CD4-positive, CD25-positive, alpha-beta regulatory T cell (primary cell): ENCODE measurements around the gene OGFOD3. TPM values are rescaled to one million over a fixed set of nuclear protein-coding genes. Genes with fewer than 3 reads are reported as not detected.

ENCODE experiments used
- ATAC-seq, 2 donors: fragments of 150-1000 bp; cut with Tn5 transposase; one replicate each; pipeline ENCODE4 v1.10.0; 2021; ENCODE audit warnings: low read depth in 2 of 2, moderate number of reproducible peaks in 2 of 2, moderate library complexity in 1 of 2
- DNase-seq, 3 donors: peaks; one replicate each; pipeline versions ENCODE4 v3.0.0 to v3.0.0-alpha.2; 2012 to 2022; ENCODE audit warnings: mixed read lengths in 1 of 3
- H3K27ac ChIP-seq: one replicate; pipeline ENCODE4 v1.7.0; 2013; ENCODE audit warnings: mild to moderate bottlenecking, low read length; ENCODE audit not compliant: insufficient read depth, poor library complexity, severe bottlenecking
- H3K27me3 ChIP-seq: one replicate; pipeline ENCODE4 v1.7.0; 2013; ENCODE audit warnings: low read length; ENCODE audit not compliant: control insufficient read depth, insufficient read depth
- H3K36me3 ChIP-seq: one replicate; pipeline ENCODE4 v1.7.0; 2013; ENCODE audit warnings: mild to moderate bottlenecking, low read length, moderate library complexity; ENCODE audit not compliant: control insufficient read depth, insufficient read depth
- H3K4me1 ChIP-seq: 2 replicates; pipeline ENCODE4 v1.7.0; 2013; ENCODE audit warnings: mild to moderate bottlenecking, low read length; ENCODE audit not compliant: insufficient read depth, control insufficient read depth, poor library complexity, severe bottlenecking
- H3K4me3 ChIP-seq: one replicate; pipeline ENCODE4 v1.7.0; 2013; ENCODE audit warnings: low read depth, mild to moderate bottlenecking, low read length, moderate library complexity
- H3K9me3 ChIP-seq, 2 experiments: 1 replicate in 1 of 2; 2 replicates in 1 of 2; pipeline ENCODE4 v1.7.0; 2013; ENCODE audit warnings: low read length in 2 of 2, mild to moderate bottlenecking in 1 of 2, moderate library complexity in 1 of 2; ENCODE audit not compliant: control insufficient read depth in 2 of 2
- H3K27ac Mint-ChIP-seq, 3 donors: one replicate each; pipeline ENCODE4 v1.8.0; 2020 to 2022; ENCODE audit warnings: mild to moderate bottlenecking in 3 of 3, mixed read lengths in 3 of 3, moderate library complexity in 2 of 3
- H3K27me3 Mint-ChIP-seq: one replicate; pipeline ENCODE4 v1.8.0; 2022; ENCODE audit warnings: mild to moderate bottlenecking, mixed read lengths
- H3K36me3 Mint-ChIP-seq: one replicate; pipeline ENCODE4 v1.8.0; 2020; ENCODE audit warnings: mixed read lengths
- H3K4me1 Mint-ChIP-seq, 4 donors: one replicate each; pipeline ENCODE4 v1.8.0; 2020 to 2022; ENCODE audit warnings: mixed read lengths in 4 of 4, mild to moderate bottlenecking in 1 of 4
- H3K4me3 Mint-ChIP-seq, 4 donors: one replicate each; pipeline ENCODE4 v1.8.0; 2020 to 2022; ENCODE audit warnings: mild to moderate bottlenecking in 4 of 4, mixed read lengths in 4 of 4, moderate library complexity in 3 of 4
- H3K9me3 Mint-ChIP-seq, 7 donors: one replicate each; pipeline ENCODE4 v1.8.0; 2020 to 2022; ENCODE audit warnings: mixed read lengths in 7 of 7, mild to moderate bottlenecking in 3 of 7, moderate library complexity in 2 of 7
- polyA plus RNA-seq, 4 donors: library from polyadenylated mRNA; unstranded; fragments of 300-500 nt; fragmentation: Illumina TruSeq; gene quantifications; one replicate each; pipeline ENCODE4 v1.2.3, GENCODE V29; 2021
- total RNA-seq: library from RNA; stranded (reverse); gene quantifications from one replicate; pipeline ENCODE4 v1.2.3, GENCODE V29; 2022

Gene OGFOD3
- total and polyA plus RNA-seq, 5 donors from 2014 or later: 13.9 to 32.9 (median 22.0) TPM

- ATAC-seq (no peak), DNase-seq (no peak)
- H3K4me1 ChIP-seq: no peaks in the 10 kb centered on the region
- no peaks in the 10 kb centered on the region for H3K27me3 ChIP-seq
- peaks cover 5% of the 10 kb centered on the region for H3K36me3 ChIP-seq
- H3K4me3 ChIP-seq: no peak overlapping the region
- Mint-ChIP-seq H3K4me1 (peaks cover 0 to 4% (median 1%) of the 10 kb centered on the region in 4 donors), H3K9me3 (no peaks in the 10 kb centered on the region), H3K4me3 (no peak overlapping the region), H3K27me3 (no peaks in the 10 kb centered on the region), H3K27ac (no peak overlapping the region), H3K36me3 (peaks cover 12% of the 10 kb centered on the region)
- no peak overlapping the region for H3K27ac ChIP-seq
- H3K9me3 ChIP-seq: no peaks in the 10 kb centered on the region
These were observed 11.1 kb downstream of the OGFOD3 start for GRCh38 chr17:82407255-82407654.

- peaks cover 0 to 8% (median 5%) of the 10 kb centered on the region in 4 donors for H3K4me1 Mint-ChIP-seq
These were observed 12.2 kb downstream of the OGFOD3 start for GRCh38 chr17:82406131-82406671.

GRCh38 chr17:82405051-82405450 lies 13.3 kb downstream of the OGFOD3 start:
- peaks cover 5% of the 10 kb centered on the region for H3K36me3 ChIP-seq
- Mint-ChIP-seq H3K4me3 (no peak overlapping the region), H3K27me3 (no peaks in the 10 kb centered on the region), H3K36me3 (peaks cover 16% of the 10 kb centered on the region), H3K9me3 (no peaks in the 10 kb centered on the region), H3K27ac (no peak overlapping the region), H3K4me1 (peaks cover 7 to 19% (median 11%) of the 10 kb centered on the region in 4 donors)
- no peak overlapping the region for H3K27ac ChIP-seq
- H3K4me3 ChIP-seq: no peak overlapping the region
- H3K9me3 ChIP-seq: no peaks in the 10 kb centered on the region
- no peaks in the 10 kb centered on the region for H3K27me3 ChIP-seq
- DNase-seq: no peak
- ATAC-seq: no peak
- H3K4me1 ChIP-seq: peaks cover 10% of the 10 kb centered on the region

More at GRCh38 chr17:82406131-82406671, 12.2 kb downstream of the OGFOD3 start:
- Histone ChIP-seq H3K36me3 (peaks cover 5% of the 10 kb centered on the region), H3K9me3 (no peaks in the 10 kb centered on the region), H3K4me1 (peaks cover 2% of the 10 kb centered on the region), H3K27me3 (no peaks in the 10 kb centered on the region), H3K27ac (no peak overlapping the region), H3K4me3 (no peak overlapping the region)
- Mint-ChIP-seq H3K27ac (no peak overlapping the region), H3K27me3 (no peaks in the 10 kb centered on the region), H3K4me3 (no peak overlapping the region), H3K36me3 (peaks cover 12% of the 10 kb centered on the region), H3K9me3 (no peaks in the 10 kb centered on the region)
- DNase-seq (no peak), ATAC-seq (no peak)

DNA sequence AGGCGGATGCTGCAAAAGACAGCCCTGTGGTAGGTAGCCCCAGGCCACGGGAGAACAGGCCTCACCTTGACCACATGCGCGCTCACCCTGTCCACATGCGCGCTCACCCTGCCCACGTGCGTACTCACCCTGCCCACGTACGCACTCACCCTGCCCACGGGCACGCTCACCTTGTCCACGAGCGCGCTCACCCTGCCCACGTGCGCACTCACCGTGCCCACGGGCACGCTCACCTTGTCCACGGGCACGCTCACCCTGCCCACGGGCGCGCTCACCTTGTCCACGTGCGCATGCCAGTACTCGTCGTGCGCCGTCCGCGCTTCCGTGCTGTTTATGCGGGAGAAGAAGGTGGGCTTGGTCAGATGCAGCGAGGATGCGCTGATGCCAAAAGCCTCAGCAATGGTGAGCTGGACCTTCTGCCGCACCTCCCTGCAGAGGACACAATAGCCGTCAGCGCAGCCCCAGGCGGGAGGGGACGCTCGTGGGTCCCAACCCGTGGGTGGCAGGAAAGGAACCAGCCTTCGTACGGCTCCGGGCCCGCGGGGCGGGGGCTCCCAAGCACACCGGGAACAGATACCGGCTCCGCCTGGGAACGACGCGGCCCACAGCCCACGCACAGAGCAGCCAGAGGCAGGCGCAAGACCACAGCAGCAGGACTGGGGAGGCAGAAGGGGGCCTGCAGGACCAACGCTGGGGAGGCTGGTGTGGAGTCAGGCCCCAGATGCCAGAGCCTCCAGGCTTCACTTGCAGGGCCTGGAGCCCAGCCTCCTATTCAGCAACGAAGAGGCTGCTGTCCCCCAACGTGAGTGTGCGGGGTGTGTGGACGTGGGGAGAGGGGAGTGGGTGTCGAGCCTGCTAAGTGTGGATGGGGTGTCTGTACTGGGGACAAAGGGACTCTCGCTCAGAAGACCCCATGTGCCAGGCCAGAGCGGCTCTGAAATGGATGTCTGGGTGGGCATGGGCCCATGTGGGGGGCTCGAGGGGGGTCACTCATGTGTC lies 14.4 kb downstream of the OGFOD3 start:
- Histone ChIP-seq H3K27me3 (no peaks in the 10 kb centered on the region), H3K36me3 (peaks cover 5% of the 10 kb centered on the region), H3K4me1 (peaks cover 10% of the 10 kb centered on the region), H3K27ac (no peak overlapping the region), H3K9me3 (no peaks in the 10 kb centered on the region), H3K4me3 (no peak overlapping the region)
- no peaks in the 10 kb centered on the region for H3K9me3 Mint-ChIP-seq
- DNase-seq (no peak), ATAC-seq (no peak)
- no peaks in the 10 kb centered on the region for H3K27me3 Mint-ChIP-seq
- no peak overlapping the region for H3K27ac Mint-ChIP-seq
- no peak overlapping the region for H3K4me3 Mint-ChIP-seq
- H3K36me3 Mint-ChIP-seq: peaks cover 16% of the 10 kb centered on the region
- peaks cover 5 to 19% (median 10%) of the 10 kb centered on the region in 4 donors for H3K4me1 Mint-ChIP-seq

DNA sequence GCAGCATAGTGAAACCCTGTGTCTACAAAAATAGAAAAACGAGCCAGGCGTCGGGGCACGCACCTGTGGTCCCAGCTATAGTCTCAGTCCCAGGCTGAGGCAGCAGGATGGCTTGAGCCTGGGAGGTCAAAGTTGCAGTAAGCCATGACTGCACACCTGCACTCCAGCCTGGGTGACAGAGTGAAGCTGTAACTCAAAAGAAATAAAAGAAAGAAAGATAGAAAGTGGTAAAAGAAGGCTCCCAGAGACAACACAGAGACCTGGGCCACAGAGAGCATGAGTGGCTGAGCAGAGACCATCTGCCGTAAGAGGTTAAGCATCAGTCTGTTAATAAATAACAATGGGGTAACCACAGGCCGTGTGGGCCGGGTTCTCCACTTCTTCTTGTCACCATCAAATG lies 15.5 kb downstream of the OGFOD3 start:
- Histone ChIP-seq H3K9me3 (no peaks in the 10 kb centered on the region), H3K27ac (no peak overlapping the region), H3K4me3 (no peak overlapping the region), H3K27me3 (no peaks in the 10 kb centered on the region), H3K36me3 (no peaks in the 10 kb centered on the region), H3K4me1 (peaks cover 10% of the 10 kb centered on the region)
- no peak for ATAC-seq
- H3K27ac Mint-ChIP-seq: no peak overlapping the region
- peaks cover 4 to 19% (median 10%) of the 10 kb centered on the region in 4 donors for H3K4me1 Mint-ChIP-seq
- H3K9me3 Mint-ChIP-seq: no peaks in the 10 kb centered on the region
- no peak for DNase-seq
- H3K36me3 Mint-ChIP-seq: peaks cover 8% of the 10 kb centered on the region
- H3K27me3 Mint-ChIP-seq: no peaks in the 10 kb centered on the region
- no peak overlapping the region for H3K4me3 Mint-ChIP-seq

DNA sequence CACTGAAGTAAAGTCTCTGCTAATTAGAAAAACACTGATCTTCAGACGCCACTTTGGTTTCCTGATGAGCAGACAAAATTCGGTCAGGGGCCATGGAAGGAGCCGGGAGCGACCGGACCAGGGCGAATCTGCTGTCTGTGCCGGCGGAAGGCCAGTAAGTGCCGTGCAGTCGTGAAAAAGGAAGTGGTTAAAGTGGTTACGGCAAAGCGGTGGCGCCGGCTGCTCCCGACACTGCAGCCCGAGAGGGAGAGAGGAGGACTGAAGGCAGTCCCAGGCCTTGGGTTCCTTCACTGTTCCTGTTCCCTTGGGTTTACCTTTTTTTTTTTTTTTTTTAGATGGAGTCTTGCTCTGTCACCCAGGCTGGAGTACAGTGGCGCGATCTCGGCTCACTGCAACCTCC lies 17.6 kb downstream of the OGFOD3 start:
- H3K4me3 ChIP-seq: peak overlapping the region; percentile 55
- H3K4me1 ChIP-seq: peaks cover 10% of the 10 kb centered on the region
- no peaks in the 10 kb centered on the region for H3K36me3 ChIP-seq
- H3K27ac Mint-ChIP-seq: peak overlapping the region; percentile 62 to 97 (median 70)
- peak overlapping the region; percentile 44 to 88 (median 80) for H3K4me3 Mint-ChIP-seq
- H3K27ac ChIP-seq: no peak overlapping the region
- DNase-seq: peak; percentile 19 to 66 (median 45)
- H3K27me3 Mint-ChIP-seq: no peaks in the 10 kb centered on the region
- H3K4me1 Mint-ChIP-seq: peaks cover 7 to 19% (median 11%) of the 10 kb centered on the region in 4 donors
- no peaks in the 10 kb centered on the region for H3K9me3 Mint-ChIP-seq
- H3K27me3 ChIP-seq: no peaks in the 10 kb centered on the region
- ATAC-seq: peak; percentile 77 to 78
- peaks cover 12% of the 10 kb centered on the region for H3K36me3 Mint-ChIP-seq
- H3K9me3 ChIP-seq: no peaks in the 10 kb centered on the region

DNA sequence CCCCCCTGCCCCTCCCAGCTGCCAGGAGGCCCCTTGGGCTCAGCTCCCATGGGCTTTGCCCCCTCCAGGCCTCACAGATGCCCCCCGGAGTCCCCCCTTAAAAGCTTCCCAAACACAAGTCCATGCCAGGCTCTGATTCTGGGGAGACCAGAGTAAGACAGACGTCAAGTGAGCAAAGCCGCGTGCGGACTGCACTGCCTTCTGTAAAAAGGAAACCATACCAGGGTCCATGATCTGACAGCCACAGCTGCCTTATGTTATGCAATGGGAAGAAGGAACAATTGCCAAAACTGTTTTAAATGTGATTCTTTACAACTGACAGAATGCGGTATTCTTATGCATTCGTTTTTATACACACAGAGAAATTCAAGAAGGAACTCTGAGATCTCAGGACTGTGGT lies 18.2 kb downstream of the OGFOD3 start:
- Histone ChIP-seq H3K4me3 (no peak overlapping the region), H3K4me1 (peaks cover 10% of the 10 kb centered on the region), H3K27me3 (no peaks in the 10 kb centered on the region), H3K27ac (no peak overlapping the region), H3K9me3 (no peaks in the 10 kb centered on the region), H3K36me3 (no peaks in the 10 kb centered on the region)
- Mint-ChIP-seq H3K4me3 (peak overlapping the region in 1 of 4 donors; percentile 44), H3K27me3 (no peaks in the 10 kb centered on the region), H3K27ac (no peak overlapping the region), H3K36me3 (peaks cover 12% of the 10 kb centered on the region), H3K4me1 (peaks cover 7 to 19% (median 11%) of the 10 kb centered on the region in 4 donors), H3K9me3 (no peaks in the 10 kb centered on the region)
- DNase-seq (no peak), ATAC-seq (no peak)
